Motor neuron (in vitro differentiated cells): ENCODE results near the gene NPAS3. TPM values are rescaled to one million over a fixed set of nuclear protein-coding genes. Genes with fewer than 3 reads are reported as not detected.

Experiments
- ATAC-seq, 8 experiments: fragments of 200-7000 bp; cut with Tn5 transposase; replicated peaks in 6 of 8; 2 replicates each; pipeline ENCODE4 v1.8.0; 2021; ENCODE audit warnings: mild to moderate bottlenecking in 8 of 8, moderate library complexity in 8 of 8
- H3K27ac ChIP-seq, 2 donors: fragments of 250-450 bp; sonication (Bioruptor Pico); 2 replicates each; pipeline ENCODE4 v1.9.0; 2021; ENCODE audit warnings: antibody characterized with exemption in 2 of 2, mild to moderate bottlenecking in 2 of 2, moderate library complexity in 1 of 2
- H3K4me1 ChIP-seq, 2 donors: fragments of 250-450 bp; sonication (Bioruptor Pico); replicated peaks in 1 of 2; 2 replicates each; pipeline ENCODE4 v1.6.1; 2021; ENCODE audit warnings: antibody characterized with exemption in 2 of 2, mild to moderate bottlenecking in 2 of 2, moderate library complexity in 1 of 2
- H3K4me3 ChIP-seq, 5 donors: fragments of 250-450 bp; sonication (Bioruptor Pico); 2 replicates each; pipeline ENCODE4 v1.9.0; 2021; ENCODE audit warnings: antibody characterized with exemption in 5 of 5, mild to moderate bottlenecking in 5 of 5, moderate library complexity in 4 of 5
- WGBS, 10 experiments: fragments of 450-650 bp; shearing (Covaris generic); methylation state at CpG; one replicate each; pipeline ENCODE4 v1.0.0; 2022; 5-methylcytosine and 5-hydroxymethylcytosine counted together
- in situ Hi-C, 9 experiments: fragments of 400-800 bp; cut with MboI; loops; one replicate each; pipeline ENCODE4 v1.15.0; 2021; ENCODE audit warnings: low sequenced_read_pairs in 9 of 9, low pct_unique_long_range_greater_than_20kb in 2 of 9; ENCODE audit not compliant: unreplicated experiment in 9 of 9
- total RNA-seq, 8 experiments: library from RNA; unstranded; fragments of 300-600 nt; gene quantifications; 2 replicates each; pipeline versions ENCODE4 v1.2.3 to v1.2.4, GENCODE V29; 2022

NPAS3 gene
- total RNA-seq, 8 experiments from 2014 or later: 0.22 to 45.8 (median 11.7) TPM; not detected in 1

DNA sequence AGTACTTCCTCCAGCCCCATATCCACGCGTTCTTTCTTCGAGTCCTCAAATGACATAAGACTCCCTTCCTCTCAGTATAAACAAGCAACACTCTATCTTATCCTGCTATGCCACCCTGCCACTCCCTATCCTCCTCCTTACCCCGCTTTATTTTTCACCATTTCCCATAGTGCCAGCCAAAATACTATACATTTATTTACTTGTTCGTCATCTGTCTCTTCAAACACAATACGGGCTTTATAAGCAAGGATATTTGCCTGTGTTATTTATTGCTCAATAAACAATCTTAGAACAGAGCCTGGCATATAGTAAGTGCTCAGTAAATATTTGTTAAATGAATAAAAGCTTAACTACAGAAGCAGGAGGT lies 567.3 kb downstream of the NPAS3 start:
- no peak overlapping the region for H3K4me3 ChIP-seq
- no peak overlapping the region for H3K27ac ChIP-seq
- peaks cover 23 to 32% of the 10 kb centered on the region in 2 donors for H3K4me1 ChIP-seq
- ATAC-seq: no peak
- 80 to 100% (median 97%) methylated on average over 2 to 6 of the region's 6 CpGs for WGBS, 10 experiments
- in situ Hi-C loops: no loop called here

DNA sequence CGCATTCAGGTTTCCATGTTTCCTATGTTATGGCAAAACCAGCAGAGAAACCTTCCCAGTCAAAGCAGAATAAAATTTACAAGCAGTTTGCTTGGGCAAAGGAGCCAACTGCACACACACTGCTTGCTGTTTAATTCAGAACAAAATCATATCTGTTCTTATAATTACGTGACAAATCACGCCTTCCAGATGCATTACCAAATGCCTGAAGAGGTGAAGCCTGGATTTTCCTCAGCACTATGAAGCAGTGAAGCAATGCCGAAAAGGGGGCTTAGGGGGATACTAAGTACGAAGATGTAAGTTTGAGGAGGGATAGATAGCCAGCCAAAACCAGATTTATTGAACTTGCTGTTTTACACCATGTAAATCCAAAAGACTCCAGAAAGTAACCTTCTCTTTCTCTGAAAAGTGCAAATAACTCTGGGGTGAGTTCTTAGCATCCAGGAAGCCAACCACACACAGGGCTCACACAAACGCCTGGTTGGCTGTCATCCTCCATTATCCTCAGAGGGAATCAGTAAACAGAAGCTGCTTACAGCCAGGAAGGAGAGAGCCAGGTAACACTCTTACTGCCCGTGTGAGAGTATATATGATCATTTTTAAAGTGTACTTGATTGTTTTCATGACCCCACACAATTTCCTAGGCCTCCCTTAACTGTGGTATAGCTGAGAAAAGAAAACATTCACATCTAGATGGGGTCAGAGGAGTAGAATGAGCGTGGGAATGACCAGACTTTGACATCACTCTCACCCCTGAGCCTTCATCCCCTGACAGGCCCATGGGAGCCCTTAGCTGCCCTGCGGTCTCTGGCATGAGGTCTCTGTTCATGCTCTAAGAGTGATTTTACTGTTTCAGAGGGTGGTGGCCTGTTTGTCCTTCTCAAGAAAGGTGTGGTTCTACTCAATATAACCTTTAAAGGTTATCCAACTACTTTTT lies 569.7 kb downstream of the NPAS3 start:
- Histone ChIP-seq H3K4me1 (peaks cover 35 to 42% of the 10 kb centered on the region in 2 donors), H3K27ac (no peak overlapping the region), H3K4me3 (no peak overlapping the region)
- WGBS, 10 experiments: 71 to 100% (median 87%) methylated on average over 1 to 8 of the region's 9 CpGs; no CpG with 5 or more reads in 1 of the 10 experiments
- peak in 1 of 8 experiments; percentile 13 for ATAC-seq
- in situ Hi-C loops: no loop called here

DNA sequence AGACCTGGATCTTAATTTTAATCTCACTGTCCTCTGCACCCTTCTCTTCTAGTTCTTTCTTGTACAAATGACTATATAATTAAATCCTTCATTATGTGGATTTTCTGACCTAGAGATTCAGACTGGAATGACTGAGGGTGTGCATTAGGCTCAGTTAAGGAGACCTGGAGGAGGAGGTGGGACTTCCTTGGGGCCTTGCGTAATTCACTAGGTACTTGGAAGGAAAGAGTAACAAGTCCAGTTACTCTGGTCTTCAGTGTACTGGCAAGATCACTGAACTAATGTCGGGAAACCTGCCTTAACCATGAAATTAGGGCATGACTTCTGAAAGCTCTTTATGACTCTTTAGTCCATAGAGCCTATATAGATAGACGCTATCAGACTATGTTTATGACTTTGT lies 570.8 kb downstream of the NPAS3 start:
- H3K27ac ChIP-seq: no peak overlapping the region
- ATAC-seq: no peak
- peaks cover 35 to 42% of the 10 kb centered on the region in 2 donors for H3K4me1 ChIP-seq
- in situ Hi-C loops: no loop called here
- WGBS, 10 experiments: 76 to 100% (median 97%) methylated on average over 1 to 3 of the region's 3 CpGs; no CpG with 5 or more reads in 2 of the 10 experiments
- no peak overlapping the region for H3K4me3 ChIP-seq

DNA sequence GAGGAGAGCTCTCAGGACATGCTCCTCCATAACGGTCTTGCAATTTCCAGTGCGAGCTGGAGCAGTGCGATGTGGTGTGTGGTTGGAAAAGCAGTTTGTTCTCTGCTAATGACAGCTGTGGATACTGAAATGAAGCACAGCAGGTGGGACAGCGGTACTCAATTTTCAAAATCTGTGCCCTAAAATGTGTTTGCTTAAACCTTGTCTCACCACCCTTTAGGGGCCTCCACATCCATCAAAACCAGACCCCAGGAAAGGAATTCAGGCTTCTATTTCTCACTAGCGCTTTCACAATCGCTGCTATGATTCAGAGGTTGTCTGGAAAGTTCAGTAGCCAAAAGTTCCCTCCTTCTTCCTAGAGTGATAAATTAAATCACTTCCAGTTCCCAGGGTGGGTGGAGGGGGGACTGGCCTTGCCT lies 571.4 kb downstream of the NPAS3 start:
- WGBS, 10 experiments: 0 to 87% (median 46%) methylated on average over 1 to 5 of the region's 6 CpGs; no CpG with 5 or more reads in 2 of the 10 experiments
- Histone ChIP-seq H3K4me3 (no peak overlapping the region), H3K4me1 (peaks cover 35 to 42% of the 10 kb centered on the region in 2 donors), H3K27ac (no peak overlapping the region)
- in situ Hi-C loops: no loop called here
- ATAC-seq: peak in 6 of 8 experiments; percentile 34 to 71 (median 69)

DNA sequence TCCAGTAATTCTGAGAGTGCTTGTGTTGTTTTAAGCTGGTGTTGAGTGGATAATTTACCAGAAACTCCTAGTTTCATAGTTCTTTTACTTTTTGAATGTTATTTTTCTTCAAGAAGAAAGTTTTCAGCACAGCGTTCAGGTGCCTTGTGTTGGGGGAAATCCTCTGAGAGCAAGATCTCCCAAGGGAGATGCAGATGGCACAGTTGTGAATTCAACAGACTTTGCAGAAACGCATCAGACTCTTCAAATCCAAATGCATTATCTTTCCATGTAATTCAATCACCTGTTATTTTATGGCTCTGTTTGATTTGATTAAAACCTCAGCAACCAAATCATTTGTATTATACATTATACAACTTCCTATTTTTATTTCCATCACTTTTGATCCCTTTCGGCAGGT lies 572.3 kb downstream of the NPAS3 start:
- Histone ChIP-seq H3K27ac (no peak overlapping the region), H3K4me3 (no peak overlapping the region), H3K4me1 (peaks cover 35 to 42% of the 10 kb centered on the region in 2 donors)
- in situ Hi-C loops: no loop called here
- WGBS, 10 experiments: 75 to 100% (median 93%) methylated on average over 1 to 3 of the region's 3 CpGs; no CpG with 5 or more reads in 1 of the 10 experiments
- ATAC-seq: no peak

DNA sequence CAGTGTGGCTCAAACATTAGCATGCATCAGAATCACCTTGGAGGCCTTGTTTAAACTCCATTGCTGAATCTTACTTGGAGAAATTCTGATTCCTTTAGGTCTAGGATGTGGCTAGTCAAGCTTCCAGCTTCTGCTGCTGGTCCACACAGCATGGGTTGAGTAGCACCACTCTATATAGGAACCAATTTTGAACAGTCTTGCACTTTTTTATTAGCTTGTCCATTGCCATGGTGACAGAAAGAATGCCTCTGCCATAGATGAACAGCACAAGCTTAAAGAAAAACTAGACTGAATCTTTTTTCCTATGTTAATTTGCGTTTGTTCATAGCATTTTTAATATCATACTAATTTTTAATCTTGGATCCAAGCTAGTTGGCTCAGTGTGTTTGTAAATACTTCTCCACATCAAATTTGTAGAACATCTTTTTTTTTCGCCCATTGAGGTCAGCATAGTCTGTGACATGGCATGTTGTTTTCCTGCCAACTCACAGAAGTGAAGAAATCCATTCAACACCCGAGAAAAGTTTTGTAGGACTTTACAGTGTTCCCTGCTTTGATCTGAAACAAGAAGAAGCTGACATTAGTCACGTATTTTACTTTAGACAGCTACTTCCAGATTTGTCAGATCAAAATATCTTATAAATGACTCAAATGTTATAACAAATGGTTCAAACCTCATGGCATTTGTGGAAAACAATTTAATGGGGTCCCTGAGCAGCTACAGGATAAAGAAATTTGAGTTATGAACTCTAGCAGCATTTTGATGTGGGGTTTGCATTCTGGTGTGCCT lies 573.4 kb downstream of the NPAS3 start:
- Histone ChIP-seq H3K27ac (no peak overlapping the region), H3K4me3 (no peak overlapping the region), H3K4me1 (peaks cover 35 to 42% of the 10 kb centered on the region in 2 donors)
- in situ Hi-C loops: no loop called here
- peak in 2 of 8 experiments; percentile 60 to 61 for ATAC-seq
- 10 to 100% (median 82%) methylated on average over 1 to 4 of the region's 4 CpGs for WGBS, 10 experiments

DNA sequence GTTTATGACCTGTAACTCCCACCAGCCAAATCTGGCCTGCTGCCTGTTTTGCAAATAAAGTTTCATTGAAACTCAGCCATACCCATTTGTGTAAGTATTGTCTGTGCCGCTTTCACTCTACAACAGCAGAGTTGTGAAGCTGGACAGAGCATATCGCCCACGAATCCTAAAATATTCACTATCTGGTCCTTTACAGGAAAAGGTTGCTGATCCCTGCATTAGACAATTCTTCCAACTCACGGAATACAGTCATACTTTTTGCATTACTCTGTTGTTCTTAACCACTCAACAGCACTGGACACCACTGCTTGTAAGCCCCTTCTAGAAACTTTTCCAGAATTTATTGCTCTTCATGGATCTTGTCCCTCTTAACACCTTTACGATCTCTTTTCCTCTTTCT lies 576.8 kb downstream of the NPAS3 start:
- Histone ChIP-seq H3K4me3 (no peak overlapping the region), H3K4me1 (peaks cover 20 to 28% of the 10 kb centered on the region in 2 donors), H3K27ac (no peak overlapping the region)
- in situ Hi-C loops: no loop called here
- WGBS, 10 experiments: 55 to 100% (median 84%) methylated on average over 1 to 5 of the region's 5 CpGs
- no peak for ATAC-seq

DNA sequence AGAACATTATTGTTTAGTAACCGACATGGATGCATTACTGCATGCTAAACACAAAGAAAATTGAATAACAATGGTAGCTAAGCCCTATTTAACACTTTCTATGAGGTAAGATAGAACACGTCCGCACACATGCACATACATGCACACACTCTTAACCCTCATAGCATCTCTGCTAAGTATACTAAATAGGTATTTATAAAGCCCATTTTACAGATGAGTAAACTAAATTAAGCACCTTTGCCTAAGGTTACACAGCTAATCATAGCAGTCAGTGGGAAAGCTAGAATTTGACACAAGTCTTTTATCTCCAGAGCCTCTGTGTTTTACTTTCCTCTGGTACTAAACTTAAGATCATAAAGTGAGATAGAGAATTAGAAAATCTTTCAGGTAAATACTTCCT lies 577.2 kb downstream of the NPAS3 start:
- no peak for ATAC-seq
- 44 to 100% (median 83%) methylated on average over 1 to 3 of the region's 3 CpGs; no CpG with 5 or more reads in 2 of the 10 experiments for WGBS, 10 experiments
- Histone ChIP-seq H3K4me1 (peaks cover 16 to 28% of the 10 kb centered on the region in 2 donors), H3K4me3 (no peak overlapping the region), H3K27ac (no peak overlapping the region)
- in situ Hi-C loops: no loop called here

DNA sequence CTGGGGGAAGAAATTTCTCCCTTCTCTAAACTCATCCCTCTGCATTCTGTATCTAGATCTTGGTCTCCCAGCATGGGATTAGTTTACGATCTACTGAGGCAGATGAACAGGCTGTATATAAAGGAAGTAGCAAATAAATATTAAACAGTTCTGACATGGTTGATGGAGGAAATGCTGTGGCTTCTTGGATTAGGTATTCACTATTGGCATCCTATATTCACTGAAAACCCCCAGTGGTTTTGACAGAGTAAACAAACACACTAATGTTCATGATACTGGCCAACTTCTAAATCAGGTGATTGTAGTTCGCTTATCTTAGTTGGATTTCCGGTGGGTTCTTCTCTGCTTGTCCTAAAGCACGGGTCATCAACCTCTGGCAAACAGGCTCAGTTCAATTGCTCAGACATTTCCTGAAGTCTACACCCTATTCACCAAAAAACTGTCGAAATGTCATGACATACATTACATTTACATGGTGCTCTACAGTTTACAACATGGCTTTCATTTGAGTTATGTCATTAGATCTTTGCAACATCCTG lies 578.3 kb downstream of the NPAS3 start:
- ATAC-seq: no peak
- peaks cover 13 to 28% of the 10 kb centered on the region in 2 donors for H3K4me1 ChIP-seq
- H3K4me3 ChIP-seq: no peak overlapping the region
- WGBS, 10 experiments: 74 to 100% (median 91%) methylated on average over 2 to 5 of the region's 5 CpGs; no CpG with 5 or more reads in 1 of the 10 experiments
- H3K27ac ChIP-seq: no peak overlapping the region
- in situ Hi-C loops: no loop called here

DNA sequence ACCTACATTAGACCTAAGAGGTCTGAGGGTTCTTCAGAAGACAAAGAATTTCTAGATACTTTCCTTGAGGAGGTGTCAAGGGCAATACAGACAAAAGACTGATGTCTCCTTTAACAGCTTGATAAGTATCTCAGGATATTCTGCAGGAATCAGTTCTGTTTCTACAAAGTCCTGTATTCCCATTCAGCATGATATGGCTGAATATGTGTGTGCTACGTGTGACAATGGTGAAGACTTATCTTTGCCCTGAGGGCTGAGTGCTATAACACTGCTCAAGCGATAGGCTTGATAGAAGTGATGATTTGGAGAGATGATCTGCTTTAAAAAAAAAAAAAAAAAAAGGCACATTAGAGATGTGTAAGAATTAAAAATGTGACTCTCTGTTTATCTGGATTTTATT lies 582.5 kb downstream of the NPAS3 start:
- 40 to 100% (median 83%) methylated on average over 1 to 2 of the region's 2 CpGs; no CpG with 5 or more reads in 5 of the 10 experiments for WGBS, 10 experiments
- peak in 5 of 8 experiments; percentile 30 to 54 (median 44) for ATAC-seq
- H3K4me1 ChIP-seq: peaks cover 10 to 25% of the 10 kb centered on the region in 2 donors
- H3K27ac ChIP-seq: no peak overlapping the region
- H3K4me3 ChIP-seq: no peak overlapping the region
- in situ Hi-C loops: no loop called here

DNA sequence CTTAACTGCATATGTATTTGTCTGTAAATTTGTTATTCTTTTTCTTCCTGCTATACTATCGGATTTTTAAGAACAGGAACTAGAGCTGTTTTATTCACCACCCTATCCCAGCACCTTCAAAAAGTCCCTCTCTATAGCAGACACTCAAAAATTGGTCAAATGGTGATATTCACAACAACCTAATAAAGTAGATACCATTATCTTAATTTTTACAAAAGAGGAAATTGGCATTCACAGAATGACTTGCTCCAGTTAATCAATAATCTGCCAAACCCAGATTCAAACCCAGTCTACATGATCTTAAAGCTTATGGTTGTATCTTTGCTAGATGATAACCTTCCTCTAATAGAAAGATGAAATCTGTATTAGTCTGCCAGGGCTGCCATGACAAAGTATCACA lies 585.6 kb downstream of the NPAS3 start:
- peaks cover 10 to 25% of the 10 kb centered on the region in 2 donors for H3K4me1 ChIP-seq
- ATAC-seq: no peak
- H3K27ac ChIP-seq: no peak overlapping the region
- in situ Hi-C loops: no loop called here
- WGBS, 10 experiments: 60 to 100% (median 87%) methylated on average over 1 of the region's 1 CpG; no CpG with 5 or more reads in 2 of the 10 experiments
- no peak overlapping the region for H3K4me3 ChIP-seq

DNA sequence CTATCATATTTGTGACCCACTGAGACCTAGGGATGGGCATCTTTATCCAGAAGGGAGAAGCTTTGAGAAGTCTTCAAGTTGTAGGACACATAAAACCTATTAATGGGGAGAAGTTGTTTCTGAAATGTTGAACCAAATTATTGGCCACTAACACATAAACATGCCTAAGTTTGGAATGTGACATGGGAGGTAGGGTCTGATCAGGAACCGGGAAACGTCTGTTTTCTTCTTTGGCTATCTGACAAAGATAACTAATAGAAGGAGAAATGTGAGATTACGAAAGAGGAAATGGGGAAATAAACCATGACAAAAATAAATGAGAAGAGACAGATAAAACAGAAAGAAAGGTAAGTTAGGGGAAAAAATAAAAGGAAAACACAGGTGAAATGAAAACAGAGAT lies 586.9 kb downstream of the NPAS3 start:
- WGBS, 10 experiments: 0 to 100% (median 93%) methylated on average over 3 of the region's 3 CpGs; no CpG with 5 or more reads in 1 of the 10 experiments
- H3K4me1 ChIP-seq: peaks cover 8 to 17% of the 10 kb centered on the region in 2 donors
- no peak overlapping the region for H3K4me3 ChIP-seq
- no peak overlapping the region for H3K27ac ChIP-seq
- no peak for ATAC-seq
- in situ Hi-C loops: no loop called here
